ENCODE measurements around the gene AHCTF1.

- TF ChIP-seq CTCF (conservative IDR thresholded peaks at IDR 0.05 in 1 of 2, IDR thresholded peaks at IDR 0.05 in 1 of 2; ENCODE audit: low read depth in 1 of 2, low read length in 2 of 2) (no peak), EZH2 (IDR thresholded peaks at IDR 0.05; ENCODE audit: low read length, missing control alignments) (no peak)
Observed at GRCh38 chr1:246934765-246935164, 3.0 kb upstream of the AHCTF1 start.
